Activated B cell treated with CpG ODN at 0.5 μM for 24 hours (primary cell): ENCODE data around the gene STARD9. TPM values are rescaled to one million over a fixed set of nuclear protein-coding genes. Genes with fewer than 3 reads are reported as not detected.
"Not testable (repeated sequence)": the region's sequence is repeated elsewhere in the genome, so short reads cannot be mapped to it uniquely, and the experiment has no call there.

ENCODE experiments used
- ATAC-seq: fragments of 200-7000 bp; cut with Tn5 transposase; one replicate; pipeline ENCODE4 v1.10.0; 2021; ENCODE audit warnings: low read depth, mild to moderate bottlenecking, moderate library complexity
- CTCF ChIA-PET: fragments of 350-600 bp; sonication (Branson Sonifier 250); formaldehyde crosslinking; loops from one replicate; lab custom pipeline; 2021; ENCODE audit warnings: antibody characterized with exemption; lab: Charles Lee
- POLR2A ChIA-PET: fragments of 350-600 bp; sonication (Branson Sonifier 250); formaldehyde crosslinking; loops from one replicate; lab custom pipeline; 2021; ENCODE audit warnings: antibody characterized with exemption; lab: Charles Lee
- DNase-seq: peaks from one replicate; pipeline ENCODE4 v3.0.0; 2022
- H3K27ac Mint-ChIP-seq: one replicate; pipeline ENCODE4 v1.8.0; 2020; ENCODE audit warnings: mixed read lengths
- H3K27me3 Mint-ChIP-seq: one replicate; pipeline ENCODE4 v1.8.0; 2021; ENCODE audit warnings: mixed read lengths
- H3K36me3 Mint-ChIP-seq: one replicate; pipeline ENCODE4 v1.8.0; 2021; ENCODE audit warnings: low read depth, mixed read lengths
- H3K4me1 Mint-ChIP-seq: one replicate; pipeline ENCODE4 v1.8.0; 2021; ENCODE audit warnings: mixed read lengths
- H3K4me3 Mint-ChIP-seq: one replicate; pipeline ENCODE4 v1.8.0; 2020; ENCODE audit warnings: mild to moderate bottlenecking, mixed read lengths
- H3K9me3 Mint-ChIP-seq: one replicate; pipeline ENCODE4 v1.8.0; 2020; ENCODE audit warnings: mixed read lengths
- CTCF ChIP-seq: fragments of 200-600 bp; IDR thresholded peaks from one replicate; pipeline ENCODE4 v1.8.0; 2022; ENCODE audit warnings: antibody characterized with exemption, mild to moderate bottlenecking
- intact Hi-C: fragments of 100-400 bp; cut with micrococcal nuclease; formaldehyde crosslinking; loops from one replicate; pipeline ENCODE4 v1.15.1; 2024
- total RNA-seq: library from RNA; stranded (reverse); gene quantifications from 2 replicates; pipeline ENCODE4 v1.2.3, GENCODE V29; 2022

Gene STARD9
- total RNA-seq, 1 donor from 2014 or later = 7.1 TPM

DNA sequence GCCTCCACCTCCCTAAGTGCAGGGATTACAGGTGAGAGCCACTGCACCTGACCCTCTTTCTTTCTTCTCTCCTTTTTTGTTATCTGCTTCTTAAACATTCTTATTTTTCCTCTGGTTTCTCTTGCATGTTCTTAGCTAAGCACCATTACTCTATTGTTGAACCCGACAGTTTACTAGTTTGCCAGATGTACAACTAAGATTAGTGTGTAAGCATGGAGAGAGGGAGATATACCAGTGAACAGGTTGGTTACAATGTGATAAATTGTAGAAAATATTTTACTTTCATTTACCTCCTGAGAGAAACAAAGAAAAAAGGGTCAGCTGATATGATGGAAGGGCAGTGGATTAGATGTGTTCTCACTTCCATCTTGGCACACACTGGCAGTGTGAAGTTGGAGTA is 21.9 kb upstream of the STARD9 start:
- intact Hi-C loops = no loop called here
- no peak for ATAC-seq
- no peak for TF ChIP-seq CTCF
- H3K4me1 Mint-ChIP-seq = peaks cover 17% of the 10 kb centered on the region
- H3K27ac Mint-ChIP-seq = no peak overlapping the region
- ChIA-PET POLR2A (no interaction called here), CTCF (no interaction called here)
- no peaks in the 10 kb centered on the region for H3K9me3 Mint-ChIP-seq
- no peak overlapping the region for H3K4me3 Mint-ChIP-seq
- no peaks in the 10 kb centered on the region for H3K27me3 Mint-ChIP-seq
- H3K36me3 Mint-ChIP-seq = peaks cover 19% of the 10 kb centered on the region
- DNase-seq = no peak

DNA sequence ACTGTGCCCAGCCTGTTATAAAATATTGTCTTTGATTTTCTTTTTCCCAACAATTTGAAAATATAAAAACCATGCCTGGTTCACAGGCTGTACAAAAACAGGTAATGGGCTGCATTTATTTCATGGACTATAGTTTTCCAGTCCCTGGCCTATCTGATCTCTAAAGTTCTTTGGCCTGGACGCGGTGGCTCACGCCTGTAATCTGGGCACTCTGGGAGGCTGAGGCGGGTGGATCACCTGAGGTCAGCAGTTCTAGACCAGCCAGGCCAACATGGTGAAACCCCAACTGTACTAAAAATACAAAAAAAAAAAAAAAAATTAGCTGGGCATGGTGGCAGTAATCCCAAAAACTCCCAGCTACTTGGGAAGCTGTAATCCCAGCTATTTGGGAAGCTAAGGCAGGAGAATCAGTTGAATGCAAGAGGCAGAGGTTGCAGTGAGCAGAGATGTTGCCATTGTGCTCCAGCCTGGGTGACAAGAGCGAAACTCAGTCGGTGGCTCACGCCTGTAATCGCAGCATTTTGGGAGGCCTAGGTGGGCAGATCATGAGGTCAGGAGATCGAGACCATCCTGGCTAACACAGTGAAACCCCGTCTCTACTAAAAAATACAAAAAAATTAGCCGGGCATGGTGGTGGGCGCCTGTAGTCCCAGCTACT is 18.7 kb upstream of the STARD9 start:
- H3K9me3 Mint-ChIP-seq, DNase-seq, H3K4me3 Mint-ChIP-seq, ATAC-seq, intact Hi-C loops, H3K27ac Mint-ChIP-seq, H3K27me3 Mint-ChIP-seq, H3K4me1 Mint-ChIP-seq: not testable (repeated sequence)
- CTCF ChIA-PET = interaction anchor here (0.7 kb wide), 1 partner anchor 837 kb away, joined by 3 read pairs; no protein-coding TSS in a partner anchor
- peaks cover 38% of the 10 kb centered on the region for H3K36me3 Mint-ChIP-seq
- POLR2A ChIA-PET = interaction anchor here (0.7 kb wide), 1 partner anchor 324 kb away, joined by 5 read pairs; no protein-coding TSS in a partner anchor

DNA sequence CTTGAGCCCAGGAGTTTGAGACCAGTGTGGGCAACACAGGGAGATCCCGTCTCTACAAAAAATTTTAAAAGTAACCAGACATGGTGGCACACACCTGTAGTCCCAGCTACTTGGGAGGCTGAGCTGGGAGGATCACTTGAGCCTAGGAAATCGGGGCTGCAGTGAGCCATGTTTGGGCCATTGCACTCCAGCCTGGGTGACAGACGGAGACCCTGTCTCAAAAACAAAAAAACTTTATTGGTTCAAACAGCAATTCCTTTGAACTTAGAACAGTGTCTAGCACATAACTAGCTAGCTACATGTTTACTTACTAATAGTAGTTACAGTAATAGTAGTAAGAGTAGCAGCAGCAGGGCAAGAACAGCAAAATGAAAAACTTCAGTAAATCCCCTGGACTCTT is 16.7 kb upstream of the STARD9 start:
- TF ChIP-seq CTCF = no peak
- ChIA-PET CTCF (no interaction called here), POLR2A (interaction anchor here (0.7 kb wide), 1 partner anchor 17 kb away, joined by 8 read pairs; no protein-coding TSS in a partner anchor)
- H3K27ac Mint-ChIP-seq = no peak overlapping the region
- ATAC-seq (no peak), DNase-seq (no peak)
- no peak overlapping the region for H3K4me3 Mint-ChIP-seq
- H3K4me1 Mint-ChIP-seq = no peaks in the 10 kb centered on the region
- intact Hi-C loops = no loop called here
- H3K9me3 Mint-ChIP-seq = no peaks in the 10 kb centered on the region
- H3K27me3 Mint-ChIP-seq = no peaks in the 10 kb centered on the region
- H3K36me3 Mint-ChIP-seq = peaks cover 46% of the 10 kb centered on the region

- H3K4me1 Mint-ChIP-seq = peaks cover 26% of the 10 kb centered on the region
- H3K36me3 Mint-ChIP-seq = peaks cover 2% of the 10 kb centered on the region
- CTCF ChIA-PET = no interaction called here
- peak overlapping the region; percentile 80 for H3K27ac Mint-ChIP-seq
- POLR2A ChIA-PET = interaction anchor here (0.5 to 2.2 kb wide), 11 partner anchors 12 to 1201 kb away, joined by 3 to 12 read pairs (median 5); partner anchors contain the start of genes ELL3, GANC, HAUS2 and LRRC57
- no peaks in the 10 kb centered on the region for H3K9me3 Mint-ChIP-seq
- TF ChIP-seq CTCF = no peak
- intact Hi-C loops = no loop called here
- no peaks in the 10 kb centered on the region for H3K27me3 Mint-ChIP-seq
- ATAC-seq (no peak), DNase-seq (no peak)
- H3K4me3 Mint-ChIP-seq = peak overlapping the region; percentile 96
These were observed 711 bp downstream of the STARD9 start for GRCh38 chr15:42576040-42576594.

DNA sequence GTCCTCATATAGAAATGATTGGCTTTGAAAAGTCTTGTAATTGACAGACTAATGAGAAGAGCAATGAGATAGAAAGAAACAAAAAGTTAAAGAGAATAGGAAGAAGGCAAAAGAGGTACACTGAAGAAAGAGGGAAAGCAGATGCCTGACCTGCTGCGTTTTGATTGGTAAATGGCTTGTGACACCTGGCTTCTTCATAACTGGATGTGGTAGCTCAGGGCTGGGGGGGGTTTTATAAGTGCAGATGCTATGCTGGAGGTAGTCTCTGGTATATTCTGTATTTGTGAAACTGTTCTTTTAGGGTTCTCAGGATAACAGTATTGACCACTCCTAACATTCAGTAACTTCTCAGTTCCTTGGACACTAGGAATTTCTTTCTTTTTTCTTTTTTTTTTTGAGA is 1.4 kb downstream of the STARD9 start:
- Mint-ChIP-seq H3K4me1 (peaks cover 32% of the 10 kb centered on the region), H3K36me3 (peaks cover 3% of the 10 kb centered on the region), H3K4me3 (peak overlapping the region; percentile 96), H3K27ac (no peak overlapping the region), H3K27me3 (no peaks in the 10 kb centered on the region), H3K9me3 (no peaks in the 10 kb centered on the region)
- TF ChIP-seq CTCF = no peak
- DNase-seq (no peak), ATAC-seq (no peak)
- ChIA-PET CTCF (no interaction called here), POLR2A (interaction anchor here (0.6 to 1.8 kb wide), 2 partner anchors 72 to 1995 kb away, joined by 3 to 8 read pairs; no protein-coding TSS in a partner anchor)
- intact Hi-C loops = no loop called here
